ENCODE data around the gene RNF44. TPM values are rescaled to one million over a fixed set of nuclear protein-coding genes. Genes with fewer than 3 reads are reported as not detected.

RNF44 gene
- polyA plus RNA-seq, 1 experiment, result 4.0 TPM

DNA sequence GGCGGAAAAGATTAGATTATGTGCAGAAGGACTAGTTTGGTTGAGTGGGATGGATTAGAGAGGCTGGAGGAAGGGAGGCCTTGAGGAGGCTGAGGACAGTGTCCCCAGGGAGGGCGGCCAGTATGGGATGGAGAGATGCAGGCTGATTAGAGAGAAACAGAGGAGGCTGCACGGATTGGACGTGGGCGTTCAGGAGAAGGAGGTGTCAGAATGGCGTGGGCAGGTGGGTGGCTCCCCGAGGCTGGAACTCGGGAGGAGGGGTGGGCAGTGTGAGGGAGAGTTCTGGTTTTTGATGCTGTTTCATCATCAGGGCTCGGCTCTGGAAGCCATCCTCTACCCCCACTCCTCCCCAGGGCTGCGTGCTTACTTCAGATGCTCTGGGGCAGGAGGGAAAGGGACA lies 25.0 kb upstream of the RNF44 start:
- Histone ChIP-seq H3K27me3 (ENCODE audit: control insufficient read depth, insufficient read depth, low read length) (peaks cover 7% of the 10 kb centered on the region), H3K9me3 (ENCODE audit: control insufficient read depth, insufficient read depth, low read length) (peaks cover 10% of the 10 kb centered on the region), H3K4me3 (ENCODE audit: low read depth, low read length) (no peak overlapping the region), H3K27ac (ENCODE audit: low read depth, low read length) (no peak overlapping the region)
- DNase-seq (ENCODE audit: low read depth, low spot score), result no peak
- POLR2A ChIA-PET, result no interaction called here
- CTCF ChIA-PET, result interaction anchor here (0.6 to 2.1 kb wide), 3 partner anchors 10 to 114 kb away, joined by 4 to 5 read pairs (median 4); no protein-coding TSS in a partner anchor
- TF ChIP-seq, protein P1, sequence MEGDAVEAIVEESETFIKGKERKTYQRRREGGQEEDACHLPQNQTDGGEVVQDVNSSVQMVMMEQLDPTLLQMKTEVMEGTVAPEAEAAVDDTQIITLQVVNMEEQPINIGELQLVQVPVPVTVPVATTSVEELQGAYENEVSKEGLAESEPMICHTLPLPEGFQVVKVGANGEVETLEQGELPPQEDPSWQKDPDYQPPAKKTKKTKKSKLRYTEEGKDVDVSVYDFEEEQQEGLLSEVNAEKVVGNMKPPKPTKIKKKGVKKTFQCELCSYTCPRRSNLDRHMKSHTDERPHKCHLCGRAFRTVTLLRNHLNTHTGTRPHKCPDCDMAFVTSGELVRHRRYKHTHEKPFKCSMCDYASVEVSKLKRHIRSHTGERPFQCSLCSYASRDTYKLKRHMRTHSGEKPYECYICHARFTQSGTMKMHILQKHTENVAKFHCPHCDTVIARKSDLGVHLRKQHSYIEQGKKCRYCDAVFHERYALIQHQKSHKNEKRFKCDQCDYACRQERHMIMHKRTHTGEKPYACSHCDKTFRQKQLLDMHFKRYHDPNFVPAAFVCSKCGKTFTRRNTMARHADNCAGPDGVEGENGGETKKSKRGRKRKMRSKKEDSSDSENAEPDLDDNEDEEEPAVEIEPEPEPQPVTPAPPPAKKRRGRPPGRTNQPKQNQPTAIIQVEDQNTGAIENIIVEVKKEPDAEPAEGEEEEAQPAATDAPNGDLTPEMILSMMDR (IDR thresholded peaks at IDR 0.05; ENCODE audit: low read depth, low read length), result no peak

DNA sequence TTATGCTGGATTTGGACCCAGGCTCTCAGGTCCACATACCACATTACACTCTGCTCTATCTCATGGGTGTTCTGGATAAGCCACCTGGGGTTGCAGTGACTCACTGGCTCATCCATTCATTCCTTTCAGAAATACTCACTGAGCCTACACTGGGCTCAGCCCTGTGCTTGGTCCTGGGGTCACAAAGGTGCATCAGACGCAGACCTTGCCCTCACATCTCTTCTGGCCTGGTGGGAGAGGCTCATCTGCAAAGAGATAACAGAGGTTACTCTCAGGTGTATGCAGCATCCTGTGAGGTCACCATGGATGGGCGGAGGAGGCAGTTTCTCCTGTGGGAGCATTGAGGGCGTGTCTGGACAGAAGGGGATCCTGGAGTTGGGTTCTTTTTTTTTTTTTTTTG lies 24.1 kb upstream of the RNF44 start:
- Histone ChIP-seq H3K27ac (ENCODE audit: low read depth, low read length) (no peak overlapping the region), H3K27me3 (ENCODE audit: control insufficient read depth, insufficient read depth, low read length) (peaks cover 4% of the 10 kb centered on the region), H3K9me3 (ENCODE audit: control insufficient read depth, insufficient read depth, low read length) (peaks cover 6% of the 10 kb centered on the region), H3K4me3 (ENCODE audit: low read depth, low read length) (no peak overlapping the region)
- ChIA-PET CTCF (interaction anchor here (0.5 to 1.5 kb wide), 3 partner anchors 27 to 114 kb away, joined by 3 to 5 read pairs (median 4); no protein-coding TSS in a partner anchor), POLR2A (no interaction called here)
- DNase-seq (ENCODE audit: low read depth, low spot score), result no peak
- TF ChIP-seq, protein P1 (IDR thresholded peaks at IDR 0.05; ENCODE audit: low read depth, low read length), result no peak

DNA sequence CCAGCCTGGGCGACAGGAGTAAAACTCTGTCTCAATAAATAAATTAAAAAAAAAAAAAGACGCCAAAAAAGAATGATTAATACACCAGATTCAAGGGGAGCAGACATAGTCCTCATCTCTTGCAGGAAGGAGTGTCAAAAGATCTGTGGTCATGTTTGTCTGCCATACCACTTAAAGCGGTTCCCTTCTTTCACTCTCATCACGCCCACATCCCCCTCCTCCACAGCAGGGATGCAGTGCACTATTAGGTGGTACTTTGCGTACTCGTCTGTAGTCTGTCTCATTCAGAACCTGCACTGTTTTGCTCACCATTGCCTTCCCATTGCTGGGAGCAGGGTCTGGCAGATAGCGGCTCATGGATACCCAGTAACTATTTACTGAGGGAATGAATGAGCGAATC lies 23.2 kb upstream of the RNF44 start:
- Histone ChIP-seq H3K27me3 (ENCODE audit: control insufficient read depth, insufficient read depth, low read length) (peaks cover 4% of the 10 kb centered on the region), H3K9me3 (ENCODE audit: control insufficient read depth, insufficient read depth, low read length) (peaks cover 5% of the 10 kb centered on the region), H3K4me3 (ENCODE audit: low read depth, low read length) (no peak overlapping the region), H3K27ac (ENCODE audit: low read depth, low read length) (no peak overlapping the region)
- CTCF ChIA-PET, result no interaction called here
- POLR2A ChIA-PET, result no interaction called here
- DNase-seq (ENCODE audit: low read depth, low spot score), result no peak
- TF ChIP-seq, protein P1 (IDR thresholded peaks at IDR 0.05; ENCODE audit: low read depth, low read length), result no peak

DNA sequence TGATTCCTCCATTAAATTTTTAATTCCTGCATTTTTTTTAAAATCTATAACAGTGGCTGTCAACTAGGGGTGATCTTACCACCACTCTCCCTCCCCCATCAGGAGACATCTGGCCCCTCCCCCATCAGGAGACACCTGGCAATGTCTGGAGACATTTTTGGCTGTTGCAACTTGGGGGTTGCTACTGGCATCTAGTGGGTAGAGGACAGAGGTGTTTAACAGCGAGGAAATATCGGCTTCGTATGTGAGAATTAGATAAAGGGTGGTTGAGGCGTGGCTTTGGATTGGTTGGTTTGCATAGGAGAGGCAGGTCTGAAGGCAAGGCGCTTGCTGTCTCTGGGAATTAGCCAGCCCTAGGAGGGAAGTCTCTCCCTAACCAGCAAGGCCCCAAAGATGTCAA lies 22.5 kb upstream of the RNF44 start:
- ChIA-PET CTCF (interaction anchor here (0.7 to 1.0 kb wide), 2 partner anchors 13 to 14 kb away, joined by 5 read pairs; no protein-coding TSS in a partner anchor), POLR2A (no interaction called here)
- TF ChIP-seq, protein P1 (IDR thresholded peaks at IDR 0.05; ENCODE audit: low read depth, low read length), result no peak
- H3K27ac ChIP-seq (ENCODE audit: low read depth, low read length), result no peak overlapping the region
- no peak overlapping the region for H3K4me3 ChIP-seq (ENCODE audit: low read depth, low read length)
- peaks cover 4% of the 10 kb centered on the region for H3K27me3 ChIP-seq (ENCODE audit: control insufficient read depth, insufficient read depth, low read length)
- peaks cover 5% of the 10 kb centered on the region for H3K9me3 ChIP-seq (ENCODE audit: control insufficient read depth, insufficient read depth, low read length)
- DNase-seq (ENCODE audit: low read depth, low spot score), result no peak

DNA sequence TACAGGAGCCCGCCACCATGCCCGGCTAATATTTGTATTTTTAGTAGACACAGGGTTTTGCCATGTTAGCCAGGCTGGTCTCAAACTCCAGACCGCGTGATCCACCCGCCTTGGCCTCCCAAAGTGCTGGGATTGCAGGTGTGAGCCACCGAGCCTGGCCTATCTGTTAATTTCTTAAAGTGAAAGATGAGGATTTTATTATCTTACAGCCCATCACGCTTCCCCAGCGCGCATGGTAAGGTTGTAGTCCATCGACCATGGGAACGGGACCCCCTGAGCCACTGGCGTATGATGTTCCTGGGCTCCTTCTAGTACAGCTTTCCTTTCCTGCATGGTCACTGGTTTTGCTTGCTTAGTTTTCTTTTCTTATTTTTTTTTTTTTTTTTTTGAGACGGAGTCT lies 20.6 kb upstream of the RNF44 start:
- ChIA-PET CTCF (interaction anchor here (1.1 kb wide), 2 partner anchors 16 to 110 kb away, joined by 3 to 4 read pairs; no protein-coding TSS in a partner anchor), POLR2A (no interaction called here)
- no peak for DNase-seq (ENCODE audit: low read depth, low spot score)
- Histone ChIP-seq H3K27me3 (ENCODE audit: control insufficient read depth, insufficient read depth, low read length) (peaks cover 10% of the 10 kb centered on the region), H3K4me3 (ENCODE audit: low read depth, low read length) (no peak overlapping the region), H3K9me3 (ENCODE audit: control insufficient read depth, insufficient read depth, low read length) (peaks cover 5% of the 10 kb centered on the region), H3K27ac (ENCODE audit: low read depth, low read length) (no peak overlapping the region)
- TF ChIP-seq, protein P1 (IDR thresholded peaks at IDR 0.05; ENCODE audit: low read depth, low read length), result no peak

Data from AG04450 (cell line).